Thymus (tissue), 11 donors: ENCODE measurements around the gene HOXB5. TPM values are rescaled to one million over a fixed set of nuclear protein-coding genes. Genes with fewer than 3 reads are reported as not detected.

ENCODE experiments used
- DNase-seq, 9 donors: peaks; one replicate each; pipeline ENCODE4 v3.0.0-alpha.2; 2013; ENCODE audit warnings: low spot score in 9 of 9, low read depth in 6 of 9, missing footprints in 1 of 9
- H3K27ac ChIP-seq, 2 donors: one replicate each; pipeline ENCODE4 v1.5.1; 2013; ENCODE audit warnings: control low read depth in 1 of 2, low read depth in 1 of 2, low read length in 1 of 2, mild to moderate bottlenecking in 1 of 2, moderate library complexity in 1 of 2
- H3K27me3 ChIP-seq, 2 donors: one replicate each; pipeline ENCODE4 v1.5.1; 2013; ENCODE audit warnings: low read length in 1 of 2; ENCODE audit not compliant: control insufficient read depth in 2 of 2, insufficient read depth in 1 of 2
- H3K36me3 ChIP-seq, 2 donors: one replicate each; pipeline ENCODE4 v1.5.1; 2013; ENCODE audit warnings: low read length in 1 of 2, mild to moderate bottlenecking in 1 of 2, moderate library complexity in 1 of 2; ENCODE audit not compliant: control insufficient read depth in 2 of 2, insufficient read depth in 2 of 2
- H3K4me1 ChIP-seq, 2 donors: one replicate each; pipeline ENCODE4 v1.5.1; 2013; ENCODE audit warnings: low read length in 2 of 2; ENCODE audit not compliant: control insufficient read depth in 2 of 2, insufficient read depth in 2 of 2
- H3K4me3 ChIP-seq, 2 donors: one replicate each; pipeline ENCODE4 v1.5.1; 2013; ENCODE audit warnings: low read length in 2 of 2, control low read depth in 1 of 2, mild to moderate bottlenecking in 1 of 2
- H3K9me3 ChIP-seq, 2 donors: one replicate each; pipeline ENCODE4 v1.5.1; 2013; ENCODE audit warnings: low read length in 1 of 2, mild to moderate bottlenecking in 1 of 2; ENCODE audit not compliant: control insufficient read depth in 2 of 2, insufficient read depth in 1 of 2
- WGBS: extraction: QIAGEN DNeasy Blood & Tissue Kit; methylation state at CpG from one replicate; pipeline ENCODE4 v1.1.7; 2013; 5-methylcytosine and 5-hydroxymethylcytosine counted together
- polyA plus RNA-seq: library from polyadenylated mRNA; stranded (reverse); fragments of 200-250 nt; gene quantifications from one replicate; pipeline ENCODE4 v1.2.3, GENCODE V29; 2013
- total RNA-seq: library from RNA; stranded (reverse); fragments of 120-200 nt; gene quantifications from one replicate; pipeline ENCODE4 v1.2.4, GENCODE V29; 2013
- donor health status: healthy.

Gene HOXB5
- total and polyA plus RNA-seq, 2 donors = 0.16 TPM; not detected in 1

GRCh38 chr17:48611681-48612455, 18.3 kb upstream of the HOXB5 start:
- Histone ChIP-seq H3K9me3 (peaks cover 1 to 20% of the 10 kb centered on the region in 2 donors), H3K27ac (no peak overlapping the region), H3K4me3 (peak overlapping the region in 1 of 2 donors; percentile 65), H3K36me3 (no peaks in the 10 kb centered on the region), H3K27me3 (peaks cover 82 to 100% of the 10 kb centered on the region in 2 donors), H3K4me1 (peaks cover 11 to 30% of the 10 kb centered on the region in 2 donors)
- 4% methylated on average over 36 of the region's 36 CpGs for WGBS
- no peak for DNase-seq

- DNase-seq = no peak
- no peak overlapping the region for H3K27ac ChIP-seq
- H3K27me3 ChIP-seq = peaks cover 81 to 100% of the 10 kb centered on the region in 2 donors
- H3K4me1 ChIP-seq = peaks cover 11 to 30% of the 10 kb centered on the region in 2 donors
- WGBS = 2% methylated on average over 22 of the region's 22 CpGs
- no peaks in the 10 kb centered on the region for H3K36me3 ChIP-seq
- H3K9me3 ChIP-seq = peaks cover 1 to 16% of the 10 kb centered on the region in 2 donors
- peak overlapping the region; percentile 45 to 65 for H3K4me3 ChIP-seq
Observed at GRCh38 chr17:48611213-48611612, 17.6 kb upstream of the HOXB5 start.

- under 1% methylated on average over 79 of the region's 79 CpGs for WGBS
- Histone ChIP-seq H3K4me1 (peaks cover 11 to 30% of the 10 kb centered on the region in 2 donors), H3K36me3 (no peaks in the 10 kb centered on the region), H3K9me3 (peaks cover 1 to 16% of the 10 kb centered on the region in 2 donors), H3K27ac (no peak within 1 kb of the TSS), H3K4me3 (peak within 1 kb of the TSS; percentile 45 to 65), H3K27me3 (peaks cover 82 to 100% of the 10 kb centered on the region in 2 donors)
- peak in 4 of 9 donors; percentile 29 to 68 (median 48) for DNase-seq
Observed at GRCh38 chr17:48610282-48611211, 17.0 kb upstream of the HOXB5 start, which contains the start of gene HOXB7. Gene HOXB7, minus strand, starts transcription at chr17:48611017. Its CDS starts 99 bp downstream, at chr17:48610918.

GRCh38 chr17:48609759-48610281, 16.2 kb upstream of the HOXB5 start:
- Histone ChIP-seq H3K4me3 (peak overlapping the region; percentile 45 to 65), H3K27me3 (peaks cover 83 to 100% of the 10 kb centered on the region in 2 donors), H3K27ac (no peak overlapping the region), H3K36me3 (no peaks in the 10 kb centered on the region), H3K4me1 (peaks cover 11 to 30% of the 10 kb centered on the region in 2 donors), H3K9me3 (peaks cover 1 to 16% of the 10 kb centered on the region in 2 donors)
- 16% methylated on average over 15 of the region's 15 CpGs for WGBS
- no peak for DNase-seq

GRCh38 chr17:48609033-48609432, 15.5 kb upstream of the HOXB5 start:
- Histone ChIP-seq H3K36me3 (no peaks in the 10 kb centered on the region), H3K27me3 (peaks cover 82 to 100% of the 10 kb centered on the region in 2 donors), H3K4me1 (peaks cover 11 to 27% of the 10 kb centered on the region in 2 donors), H3K9me3 (peaks cover 0 to 19% of the 10 kb centered on the region in 2 donors), H3K27ac (no peak overlapping the region), H3K4me3 (no peak overlapping the region)
- no peak for DNase-seq

- Histone ChIP-seq H3K36me3 (no peaks in the 10 kb centered on the region), H3K27ac (no peak overlapping the region), H3K4me3 (no peak overlapping the region), H3K4me1 (peaks cover 11 to 27% of the 10 kb centered on the region in 2 donors), H3K27me3 (peaks cover 83 to 100% of the 10 kb centered on the region in 2 donors), H3K9me3 (peaks cover 0 to 24% of the 10 kb centered on the region in 2 donors)
- DNase-seq = no peak
- 100% methylated on average over 1 of the region's 1 CpG for WGBS
Observed at GRCh38 chr17:48608494-48608834, 14.9 kb upstream of the HOXB5 start.

- no peak for DNase-seq
- peaks cover 0 to 30% of the 10 kb centered on the region in 2 donors for H3K9me3 ChIP-seq
- H3K27me3 ChIP-seq = peaks cover 86 to 100% of the 10 kb centered on the region in 2 donors
- no peak overlapping the region for H3K4me3 ChIP-seq
- WGBS = 94% methylated on average over 9 of the region's 9 CpGs
- H3K27ac ChIP-seq = no peak overlapping the region
- H3K36me3 ChIP-seq = no peaks in the 10 kb centered on the region
- H3K4me1 ChIP-seq = peaks cover 11 to 24% of the 10 kb centered on the region in 2 donors
Observed at GRCh38 chr17:48606892-48607614, 13.5 kb upstream of the HOXB5 start.

- peaks cover 11 to 17% of the 10 kb centered on the region in 2 donors for H3K4me1 ChIP-seq
- peaks cover 0 to 33% of the 10 kb centered on the region in 2 donors for H3K9me3 ChIP-seq
- peaks cover 87 to 100% of the 10 kb centered on the region in 2 donors for H3K27me3 ChIP-seq
- no peak overlapping the region for H3K27ac ChIP-seq
- no peak overlapping the region for H3K4me3 ChIP-seq
- DNase-seq = no peak
- no peaks in the 10 kb centered on the region for H3K36me3 ChIP-seq
- 93% methylated on average over 41 of the region's 41 CpGs for WGBS
Observed at GRCh38 chr17:48605991-48606891, 12.7 kb upstream of the HOXB5 start.
